Inferior parietal cortex (tissue), 1 donor: ENCODE measurements around the gene FCRL6.

Experiments
- DNase-seq: peaks from one replicate; pipeline ENCODE4 v3.0.0-alpha.2; 2016; ENCODE audit errors: extremely low spot score

Gene FCRL6

DNA sequence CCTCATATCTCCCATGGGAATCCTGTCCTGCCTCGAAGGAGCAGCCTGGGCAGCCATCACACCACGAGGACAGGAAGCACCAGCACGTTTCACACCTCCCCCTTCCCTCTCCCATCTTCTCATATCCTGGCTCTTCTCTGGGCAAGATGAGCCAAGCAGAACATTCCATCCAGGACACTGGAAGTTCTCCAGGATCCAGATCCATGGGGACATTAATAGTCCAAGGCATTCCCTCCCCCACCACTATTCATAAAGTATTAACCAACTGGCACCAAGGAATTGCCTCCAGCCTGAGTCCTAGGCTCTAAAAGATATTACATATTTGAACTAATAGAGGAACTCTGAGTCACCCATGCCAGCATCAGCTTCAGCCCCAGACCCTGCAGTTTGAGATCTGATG is 33.2 kb downstream of the FCRL6 start:
- DNase-seq, result no peak

DNA sequence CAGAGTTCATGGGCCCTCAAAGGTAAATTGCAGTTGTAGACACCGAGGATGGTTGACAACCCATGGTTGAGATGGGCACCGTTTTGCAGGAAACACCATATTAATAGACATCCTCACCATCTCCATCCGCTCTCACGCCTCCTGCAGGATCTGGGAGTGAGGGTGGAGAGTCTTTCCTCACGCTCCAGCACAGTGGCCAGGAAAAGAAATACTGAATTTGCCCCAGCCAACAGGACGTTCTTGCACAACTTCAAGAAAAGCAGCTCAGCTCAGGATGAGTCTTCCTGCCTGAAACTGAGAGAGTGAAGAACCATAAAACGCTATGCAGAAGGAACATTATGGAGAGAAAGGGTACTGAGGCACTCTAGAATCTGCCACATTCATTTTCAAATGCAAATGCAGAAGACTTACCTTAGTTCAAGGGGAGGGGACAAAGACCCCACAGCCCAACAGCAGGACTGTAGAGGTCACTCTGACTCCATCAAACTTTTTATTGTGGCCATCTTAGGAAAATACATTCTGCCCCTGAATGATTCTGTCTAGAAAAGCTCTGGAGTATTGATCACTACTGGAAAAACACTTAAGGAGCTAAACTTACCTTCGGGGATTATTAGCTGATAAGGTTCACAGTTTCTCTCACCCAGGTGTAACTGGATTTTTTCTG is 33.8 kb downstream of the FCRL6 start:
- DNase-seq, result no peak

GRCh38 chr1:159838715-159839114 is 36.6 kb downstream of the FCRL6 start:
- DNase-seq, result no peak

GRCh38 chr1:159839116-159839849 is 37.1 kb downstream of the FCRL6 start:
- DNase-seq, result no peak

- no peak for DNase-seq
Measured at GRCh38 chr1:159841749-159842148, 39.6 kb downstream of the FCRL6 start.

DNA sequence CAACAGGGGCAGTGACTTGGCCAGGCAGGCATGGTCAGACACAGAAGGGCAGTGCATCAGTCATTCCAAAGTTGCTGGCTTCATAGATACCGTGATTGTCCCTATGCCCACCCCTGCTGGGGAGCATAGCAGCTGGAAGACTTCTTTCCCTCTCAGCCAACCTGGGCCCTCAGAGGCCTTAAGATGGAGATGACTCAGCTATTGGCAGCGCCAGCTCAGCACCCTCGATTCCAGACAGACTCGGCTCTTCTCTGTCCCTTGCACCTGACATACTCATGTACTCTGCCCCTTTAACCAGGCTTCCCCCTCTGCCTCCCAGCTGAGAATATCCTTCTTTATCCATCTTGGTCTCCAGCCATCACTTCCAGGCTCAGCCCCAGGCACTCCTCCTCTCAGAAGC is 41.3 kb downstream of the FCRL6 start:
- no peak for DNase-seq

DNA sequence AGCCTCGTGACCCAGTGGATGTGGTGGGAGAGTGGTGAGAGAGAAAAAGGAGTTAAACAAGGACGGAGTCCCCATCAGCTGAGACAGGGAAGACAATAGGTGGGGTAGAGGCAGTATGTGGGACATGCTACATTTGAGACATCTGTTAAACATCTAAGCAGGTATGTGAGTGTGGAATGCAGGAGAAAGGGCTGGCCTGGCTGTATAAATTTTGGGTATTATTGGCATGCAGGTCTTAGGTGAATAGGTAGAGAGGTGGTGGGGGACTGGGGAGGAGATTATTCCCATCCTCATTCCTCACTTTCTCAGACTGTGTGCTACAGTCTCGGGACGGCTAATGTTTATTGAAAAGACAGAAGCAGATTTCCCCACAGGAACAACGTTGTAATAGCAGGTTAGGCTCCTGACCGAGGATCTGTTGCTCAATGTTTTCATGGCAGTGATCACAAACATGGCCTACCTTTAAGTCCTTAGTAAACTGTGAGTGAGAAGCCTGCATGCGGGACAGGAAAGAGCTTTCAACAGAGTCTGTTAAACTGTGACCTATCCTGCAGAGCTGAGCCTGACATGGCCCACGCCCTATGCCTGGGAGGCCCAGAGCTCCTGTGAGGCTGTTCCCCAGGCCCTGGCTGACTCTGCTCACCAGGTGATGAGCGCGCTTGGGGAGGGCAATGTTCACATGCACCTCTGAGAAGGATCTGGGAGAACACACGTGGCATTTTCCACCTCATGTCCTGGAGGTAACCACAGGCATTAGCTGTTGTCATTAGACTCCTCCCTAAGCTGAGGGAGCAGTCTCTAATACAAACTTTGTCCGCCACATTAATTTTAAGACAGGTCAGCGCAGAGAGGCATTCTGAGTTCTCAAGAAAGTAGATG is 43.8 kb downstream of the FCRL6 start:
- DNase-seq, result no peak

- no peak for DNase-seq
Measured at GRCh38 chr1:159847231-159847630, 45.1 kb downstream of the FCRL6 start.

- DNase-seq, result no peak
Measured at GRCh38 chr1:159848326-159848725, 46.2 kb downstream of the FCRL6 start.

- DNase-seq, result no peak
Measured at GRCh38 chr1:159849626-159850366, 47.6 kb downstream of the FCRL6 start.

GRCh38 chr1:159851407-159851806 is 49.2 kb downstream of the FCRL6 start:
- no peak for DNase-seq

- no peak for DNase-seq
Measured at GRCh38 chr1:159853417-159854115, 51.4 kb downstream of the FCRL6 start.

GRCh38 chr1:159854116-159854692 is 52.0 kb downstream of the FCRL6 start:
- peak; percentile 53 for DNase-seq

- peak; percentile 57 for DNase-seq
Measured at GRCh38 chr1:159854693-159855192, 52.6 kb downstream of the FCRL6 start.

DNA sequence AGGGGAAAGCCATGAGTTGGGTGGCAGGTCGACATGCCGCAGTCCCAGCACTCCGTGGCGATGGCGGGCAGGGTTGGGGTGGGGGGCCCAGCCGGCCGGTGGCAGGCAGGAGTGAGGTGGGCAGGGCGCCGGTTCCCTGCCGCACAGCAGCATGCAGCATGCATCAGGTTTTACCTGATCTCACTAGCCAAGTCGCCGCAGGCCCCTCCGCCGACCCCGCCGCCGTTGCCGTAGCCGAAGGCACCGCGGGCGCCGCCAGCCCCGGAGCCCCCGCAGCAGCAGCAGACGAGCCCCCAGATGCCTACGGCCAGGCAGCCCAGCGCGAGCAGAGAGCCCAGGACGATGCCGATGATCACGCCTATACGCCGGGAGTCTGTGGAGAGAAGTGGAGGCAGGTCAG is 53.5 kb downstream of the FCRL6 start:
- DNase-seq, result no peak

GRCh38 chr1:159856576-159856975 is 54.4 kb downstream of the FCRL6 start:
- DNase-seq, result no peak

DNA sequence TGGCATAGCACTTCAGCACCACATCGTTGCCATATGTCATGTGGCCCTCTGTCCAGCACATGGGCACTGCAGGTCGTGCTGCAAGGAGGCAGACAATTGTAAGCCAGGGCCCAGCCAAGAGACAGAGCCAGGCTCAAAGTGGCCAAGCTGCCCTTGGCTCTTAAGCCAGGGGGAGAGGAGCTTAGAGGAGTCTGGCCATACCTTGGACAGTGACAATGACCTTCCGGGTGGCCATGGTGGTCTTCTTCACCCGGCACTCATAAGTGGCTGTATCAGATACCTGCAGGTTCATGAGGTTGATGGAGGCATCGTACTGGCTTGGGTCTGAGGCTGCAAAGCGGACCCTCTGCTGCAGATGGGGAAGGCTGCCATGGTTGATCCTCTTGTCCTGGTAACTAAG is 55.7 kb downstream of the FCRL6 start:
- no peak for DNase-seq

GRCh38 chr1:159859767-159860322 is 57.7 kb downstream of the FCRL6 start:
- DNase-seq, result no peak

GRCh38 chr1:159860456-159860855 is 58.3 kb downstream of the FCRL6 start:
- no peak for DNase-seq

GRCh38 chr1:159861218-159861617 is 59.1 kb downstream of the FCRL6 start:
- DNase-seq, result no peak
